SK-N-SH treated with all-trans-retinoic acid at 6 μM for 48 hours (cell line): ENCODE measurements around the gene PEMT.

Experiments used
- ATAC-seq: fragments of 200-7000 bp; cut with Tn5 transposase; 3 replicates; pipeline ENCODE4 v1.9.1; 2020; ENCODE audit warnings: mild to moderate bottlenecking, moderate library complexity
- ARNTL ChIP-seq: fragments of 450-650 bp; formaldehyde crosslinking; IDR thresholded peaks from 2 replicates; pipeline ENCODE4 v1.5.0; 2020; ENCODE audit warnings: low read depth, mild to moderate bottlenecking, moderate library complexity, borderline replicate concordance
- BACH2 ChIP-seq: fragments of 250-450 bp; sonication (Bioruptor Pico); IDR thresholded peaks from 2 replicates; pipeline ENCODE4 v1.9.0; 2021; ENCODE audit warnings: mild to moderate bottlenecking, borderline replicate concordance
- CSDC2 ChIP-seq: fragments of 250-450 bp; sonication (Bioruptor Pico); IDR thresholded peaks from 2 replicates; pipeline ENCODE4 v1.5.0; 2020; ENCODE audit warnings: mild to moderate bottlenecking, moderate library complexity
- ESRRG ChIP-seq: fragments of 250-450 bp; sonication (Bioruptor Pico); IDR thresholded peaks from 2 replicates; pipeline ENCODE4 v1.6.1; 2021; ENCODE audit warnings: mild to moderate bottlenecking
- GLIS3 ChIP-seq: fragments of 250-450 bp; sonication (Bioruptor Pico); IDR thresholded peaks from 2 replicates; pipeline ENCODE4 v1.5.0; 2020; ENCODE audit warnings: mild to moderate bottlenecking, moderate library complexity
- ISL1 ChIP-seq: fragments of 250-450 bp; sonication (Bioruptor Pico); IDR thresholded peaks from 2 replicates; pipeline ENCODE4 v2.1.2; 2022; ENCODE audit warnings: mild to moderate bottlenecking, moderate library complexity
- POU6F1 ChIP-seq: fragments of 250-450 bp; sonication (Bioruptor Pico); IDR thresholded peaks from 2 replicates; pipeline ENCODE4 v1.8.0; 2021; ENCODE audit warnings: low read depth, mild to moderate bottlenecking, moderate library complexity, borderline replicate concordance
- PPARA ChIP-seq: fragments of 250-450 bp; sonication (Bioruptor Pico); IDR thresholded peaks from 2 replicates; pipeline ENCODE4 v1.5.0; 2020; ENCODE audit warnings: mild to moderate bottlenecking, borderline replicate concordance
- RARB ChIP-seq: fragments of 250-450 bp; sonication (Bioruptor Pico); IDR thresholded peaks from 2 replicates; pipeline ENCODE4 v1.8.0; 2021; ENCODE audit warnings: mild to moderate bottlenecking, moderate library complexity
- SNAI2 ChIP-seq: fragments of 250-450 bp; sonication (Bioruptor Pico); IDR thresholded peaks from 2 replicates; pipeline ENCODE4 v1.5.0; 2020; ENCODE audit warnings: mild to moderate bottlenecking, moderate library complexity
- TCF4 ChIP-seq: fragments of 250-450 bp; sonication (Bioruptor Pico); IDR thresholded peaks from 2 replicates; pipeline ENCODE4 v1.8.0; 2021; ENCODE audit warnings: mild to moderate bottlenecking, moderate library complexity, borderline replicate concordance
- TOX ChIP-seq: fragments of 250-450 bp; sonication (Bioruptor Pico); IDR thresholded peaks from 2 replicates; pipeline ENCODE4 v1.8.0; 2021; ENCODE audit warnings: mild to moderate bottlenecking, moderate library complexity, borderline replicate concordance
- TSHZ2 ChIP-seq: fragments of 250-450 bp; sonication (Bioruptor Pico); IDR thresholded peaks from 2 replicates; pipeline ENCODE4 v1.5.0; 2020; ENCODE audit warnings: mild to moderate bottlenecking, moderate library complexity
- ZC3H10 ChIP-seq: fragments of 250-450 bp; sonication (Bioruptor Pico); IDR thresholded peaks from 2 replicates; pipeline ENCODE4 v1.5.1; 2021; ENCODE audit warnings: mild to moderate bottlenecking, moderate library complexity
- ZFP3 ChIP-seq: fragments of 250-450 bp; sonication (Bioruptor Pico); IDR thresholded peaks from 2 replicates; pipeline ENCODE4 v1.5.0; 2020; ENCODE audit warnings: mild to moderate bottlenecking, moderate library complexity
- ZFP30 ChIP-seq: fragments of 450-650 bp; formaldehyde crosslinking; IDR thresholded peaks from 2 replicates; pipeline ENCODE4 v1.5.0; 2022; ENCODE audit warnings: mild to moderate bottlenecking, moderate library complexity
- ZNF565 ChIP-seq: fragments of 450-650 bp; formaldehyde crosslinking; conservative IDR thresholded peaks from 2 replicates; pipeline ENCODE4 v1.5.0; 2020; ENCODE audit warnings: low read depth, mild to moderate bottlenecking, moderate library complexity
- ZNF70 ChIP-seq: fragments of 450-650 bp; formaldehyde crosslinking; IDR thresholded peaks from 2 replicates; pipeline ENCODE4 v1.5.0; 2020; ENCODE audit warnings: mild to moderate bottlenecking, moderate library complexity
- ZNF8 ChIP-seq: fragments of 450-650 bp; formaldehyde crosslinking; IDR thresholded peaks from 2 replicates; pipeline ENCODE4 v1.5.0; 2020; ENCODE audit warnings: mild to moderate bottlenecking, moderate library complexity
- TF ChIP-seq, protein P1 (sequence below): fragments of 250-450 bp; sonication (Bioruptor Pico); IDR thresholded peaks from 2 replicates; pipeline ENCODE4 v1.5.1; 2020; ENCODE audit warnings: low read depth, mild to moderate bottlenecking, moderate library complexity
- TF ChIP-seq, protein P2 (sequence below): fragments of 250-450 bp; sonication (Bioruptor Pico); IDR thresholded peaks from 2 replicates; pipeline ENCODE4 v1.5.1; 2021; ENCODE audit warnings: mild to moderate bottlenecking, moderate library complexity

The PEMT gene

GRCh38 chr17:17469996-17470395 is 121.5 kb downstream of the PEMT start:
- no peak for ATAC-seq

GRCh38 chr17:17469358-17469757 is 122.2 kb downstream of the PEMT start:
- TF ChIP-seq TSHZ2 (CRISPR knock-in tag) (no peak), TOX (CRISPR knock-in tag) (no peak), PPARA (CRISPR knock-in tag) (no peak), ISL1 (no peak), TCF4 (CRISPR knock-in tag) (no peak), ZNF70 (CRISPR knock-in tag) (no peak), CSDC2 (CRISPR knock-in tag) (no peak), ZNF8 (CRISPR knock-in tag) (no peak), SNAI2 (CRISPR knock-in tag) (no peak), ZC3H10 (CRISPR knock-in tag) (no peak), ZNF565 (CRISPR knock-in tag) (no peak)
- TF ChIP-seq, protein P1, sequence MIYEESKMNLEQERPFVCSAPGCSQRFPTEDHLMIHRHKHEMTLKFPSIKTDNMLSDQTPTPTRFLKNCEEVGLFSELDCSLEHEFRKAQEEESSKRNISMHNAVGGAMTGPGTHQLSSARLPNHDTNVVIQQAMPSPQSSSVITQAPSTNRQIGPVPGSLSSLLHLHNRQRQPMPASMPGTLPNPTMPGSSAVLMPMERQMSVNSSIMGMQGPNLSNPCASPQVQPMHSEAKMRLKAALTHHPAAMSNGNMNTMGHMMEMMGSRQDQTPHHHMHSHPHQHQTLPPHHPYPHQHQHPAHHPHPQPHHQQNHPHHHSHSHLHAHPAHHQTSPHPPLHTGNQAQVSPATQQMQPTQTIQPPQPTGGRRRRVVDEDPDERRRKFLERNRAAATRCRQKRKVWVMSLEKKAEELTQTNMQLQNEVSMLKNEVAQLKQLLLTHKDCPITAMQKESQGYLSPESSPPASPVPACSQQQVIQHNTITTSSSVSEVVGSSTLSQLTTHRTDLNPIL: no peak
- no peak for ATAC-seq

More at GRCh38 chr17:17469996-17470395, 121.5 kb downstream of the PEMT start:
- TF ChIP-seq SNAI2 (CRISPR knock-in tag): no peak
- TF ChIP-seq TSHZ2 (CRISPR knock-in tag): no peak
- TF ChIP-seq, protein P1: no peak

DNA sequence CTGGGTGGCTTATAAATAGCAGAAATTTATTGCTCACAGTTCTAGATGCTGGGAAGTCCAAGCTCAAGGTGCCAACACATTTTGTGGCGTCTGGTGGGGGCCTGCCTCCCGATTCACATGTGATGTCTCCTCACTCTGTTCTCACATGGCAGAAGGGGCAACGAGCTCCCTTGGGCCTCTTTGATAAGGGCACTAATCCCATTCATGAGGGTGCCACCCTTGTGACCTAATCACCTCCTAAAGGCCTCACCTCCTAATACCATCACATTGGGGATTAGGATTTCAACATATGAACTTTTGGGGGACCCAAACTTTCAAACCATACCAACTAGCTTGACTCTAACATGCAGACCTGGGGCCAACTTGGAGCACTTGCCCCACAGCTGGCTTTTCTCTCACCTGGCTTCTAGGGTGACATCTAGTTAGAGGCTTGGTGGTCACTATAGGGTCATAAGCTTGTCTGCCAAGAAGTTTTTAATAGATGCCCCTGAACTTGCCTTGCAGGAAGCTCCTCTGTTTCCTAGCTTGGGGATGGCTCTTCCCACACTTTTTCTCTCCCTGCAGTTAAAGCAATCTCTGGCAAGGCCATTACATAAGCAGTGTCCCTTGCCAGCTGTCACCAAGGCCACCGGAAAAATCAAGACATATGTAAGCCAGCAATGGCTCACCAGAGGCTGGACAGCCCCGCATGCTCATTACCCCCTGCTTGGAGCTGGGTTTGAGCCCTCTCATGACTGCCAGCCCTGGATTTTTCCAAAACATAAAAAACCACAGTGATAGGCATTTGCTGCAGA is 123.1 kb downstream of the PEMT start:
- no peak for ATAC-seq
- TF ChIP-seq ISL1 (no peak), RARB (CRISPR knock-in tag) (no peak), ZFP30 (CRISPR knock-in tag) (no peak), GLIS3 (CRISPR knock-in tag) (no peak), ZNF70 (CRISPR knock-in tag) (no peak), CSDC2 (CRISPR knock-in tag) (no peak), ESRRG (CRISPR knock-in tag) (no peak), POU6F1 (CRISPR knock-in tag) (no peak), TCF4 (CRISPR knock-in tag) (no peak), ZFP3 (no peak), ARNTL (CRISPR knock-in tag) (no peak), TOX (CRISPR knock-in tag) (no peak), BACH2 (CRISPR knock-in tag) (no peak), ZC3H10 (CRISPR knock-in tag) (no peak)
- TF ChIP-seq, protein P1: no peak
- TF ChIP-seq, protein P2, sequence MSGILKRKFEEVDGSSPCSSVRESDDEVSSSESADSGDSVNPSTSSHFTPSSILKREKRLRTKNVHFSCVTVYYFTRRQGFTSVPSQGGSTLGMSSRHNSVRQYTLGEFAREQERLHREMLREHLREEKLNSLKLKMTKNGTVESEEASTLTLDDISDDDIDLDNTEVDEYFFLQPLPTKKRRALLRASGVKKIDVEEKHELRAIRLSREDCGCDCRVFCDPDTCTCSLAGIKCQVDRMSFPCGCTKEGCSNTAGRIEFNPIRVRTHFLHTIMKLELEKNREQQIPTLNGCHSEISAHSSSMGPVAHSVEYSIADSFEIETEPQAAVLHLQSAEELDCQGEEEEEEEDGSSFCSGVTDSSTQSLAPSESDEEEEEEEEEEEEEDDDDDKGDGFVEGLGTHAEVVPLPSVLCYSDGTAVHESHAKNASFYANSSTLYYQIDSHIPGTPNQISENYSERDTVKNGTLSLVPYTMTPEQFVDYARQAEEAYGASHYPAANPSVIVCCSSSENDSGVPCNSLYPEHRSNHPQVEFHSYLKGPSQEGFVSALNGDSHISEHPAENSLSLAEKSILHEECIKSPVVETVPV (CRISPR knock-in tag): no peak
